B cell (primary cell): ENCODE results near the gene GRIP1.

Experiments
- CTCF ChIP-seq: fragments of 200-600 bp; IDR thresholded peaks from one replicate; pipeline ENCODE4 v1.8.0; 2022; ENCODE audit warnings: antibody characterized with exemption, mild to moderate bottlenecking
- EZH2 ChIP-seq: IDR thresholded peaks from 2 replicates; pipeline ENCODE4 v1.6.1; 2012; ENCODE audit warnings: borderline replicate concordance, low read depth, mild to moderate bottlenecking, moderate library complexity, low read length; ENCODE audit not compliant: insufficient read depth, poor library complexity, severe bottlenecking

GRCh38 chr12:66666481-66666880 lies 12.4 kb downstream of the GRIP1 start:
- TF ChIP-seq EZH2 (no peak), CTCF (no peak)
